ENCODE results near the gene TNRC6B.
"Not testable (repeated sequence)": the region's sequence is repeated elsewhere in the genome, so short reads cannot be mapped to it uniquely, and the experiment has no call there.

The TNRC6B gene

DNA sequence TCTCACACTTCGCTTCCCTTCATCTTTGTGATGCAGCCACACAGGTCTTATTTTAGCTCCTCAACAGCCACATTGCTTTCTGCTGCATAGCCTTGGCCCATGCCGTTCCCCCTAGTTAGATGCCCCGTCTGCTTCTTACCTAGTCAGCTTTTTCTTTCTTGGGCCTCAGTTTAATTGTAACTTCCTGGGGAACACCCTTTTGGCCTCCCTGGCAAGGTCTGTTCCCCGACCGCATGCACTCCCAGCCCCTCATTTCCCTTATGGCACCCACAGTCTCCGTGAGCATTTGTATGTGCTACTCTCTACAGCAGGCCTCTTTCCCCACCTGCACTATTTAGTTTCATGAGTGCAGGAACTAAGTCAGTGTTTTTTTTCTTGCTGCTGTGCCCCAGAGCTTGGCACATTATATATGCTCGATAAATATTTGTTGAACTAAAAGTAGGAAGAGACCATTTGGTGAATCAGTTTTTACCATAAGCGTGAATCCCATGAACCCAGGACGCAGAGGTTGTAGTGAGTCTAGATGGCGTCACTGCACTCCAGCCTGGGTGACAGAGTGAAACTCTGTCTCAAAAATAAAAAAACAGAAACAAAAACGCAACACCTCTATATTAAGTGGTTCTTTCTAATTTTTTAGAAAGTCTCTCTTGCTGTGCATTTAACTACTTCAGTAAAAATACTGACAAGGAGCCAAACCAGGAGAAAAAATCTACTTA lies 38.5 kb downstream of the TNRC6B start:
- TF ChIP-seq, protein P1, sequence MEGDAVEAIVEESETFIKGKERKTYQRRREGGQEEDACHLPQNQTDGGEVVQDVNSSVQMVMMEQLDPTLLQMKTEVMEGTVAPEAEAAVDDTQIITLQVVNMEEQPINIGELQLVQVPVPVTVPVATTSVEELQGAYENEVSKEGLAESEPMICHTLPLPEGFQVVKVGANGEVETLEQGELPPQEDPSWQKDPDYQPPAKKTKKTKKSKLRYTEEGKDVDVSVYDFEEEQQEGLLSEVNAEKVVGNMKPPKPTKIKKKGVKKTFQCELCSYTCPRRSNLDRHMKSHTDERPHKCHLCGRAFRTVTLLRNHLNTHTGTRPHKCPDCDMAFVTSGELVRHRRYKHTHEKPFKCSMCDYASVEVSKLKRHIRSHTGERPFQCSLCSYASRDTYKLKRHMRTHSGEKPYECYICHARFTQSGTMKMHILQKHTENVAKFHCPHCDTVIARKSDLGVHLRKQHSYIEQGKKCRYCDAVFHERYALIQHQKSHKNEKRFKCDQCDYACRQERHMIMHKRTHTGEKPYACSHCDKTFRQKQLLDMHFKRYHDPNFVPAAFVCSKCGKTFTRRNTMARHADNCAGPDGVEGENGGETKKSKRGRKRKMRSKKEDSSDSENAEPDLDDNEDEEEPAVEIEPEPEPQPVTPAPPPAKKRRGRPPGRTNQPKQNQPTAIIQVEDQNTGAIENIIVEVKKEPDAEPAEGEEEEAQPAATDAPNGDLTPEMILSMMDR (IDR thresholded peaks at IDR 0.05; ENCODE audit: low read depth, low read length), result no peak
- Histone ChIP-seq H3K4me3 (ENCODE audit: low read depth, low read length) (no peak overlapping the region), H3K4me1 (peaks cover 6% of the 10 kb centered on the region), H3K36me3 (no peaks in the 10 kb centered on the region), H3K27me3 (no peaks in the 10 kb centered on the region), H3K9me3 (no peaks in the 10 kb centered on the region)
- no peak for DNase-seq

DNA sequence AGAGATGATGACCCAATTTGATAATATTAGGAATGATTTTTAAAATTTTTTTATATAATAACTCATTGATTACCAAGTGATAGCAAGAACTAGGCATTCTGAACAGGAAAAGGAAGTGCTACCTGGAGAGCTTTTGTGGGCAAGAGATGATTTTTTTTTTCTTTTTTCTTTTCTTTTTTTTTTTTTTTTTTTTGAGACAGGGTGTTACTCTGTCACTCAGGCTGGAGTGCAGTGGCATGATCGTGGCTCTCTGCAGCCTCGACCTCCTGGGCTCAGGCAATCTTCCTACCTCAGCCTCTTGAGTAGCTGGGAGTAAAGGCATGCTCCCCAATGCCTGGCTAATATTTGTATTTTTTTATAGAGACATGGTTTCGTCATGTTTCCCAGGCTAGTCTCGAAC lies 40.4 kb downstream of the TNRC6B start:
- no peaks in the 10 kb centered on the region for H3K27me3 ChIP-seq
- H3K36me3 ChIP-seq, result no peaks in the 10 kb centered on the region
- TF ChIP-seq, protein P1 (IDR thresholded peaks at IDR 0.05; ENCODE audit: low read depth, low read length), result no peak
- H3K4me3 ChIP-seq (ENCODE audit: low read depth, low read length), result no peak overlapping the region
- H3K4me1 ChIP-seq, result peaks cover 3% of the 10 kb centered on the region
- no peaks in the 10 kb centered on the region for H3K9me3 ChIP-seq
- DNase-seq, result no peak

DNA sequence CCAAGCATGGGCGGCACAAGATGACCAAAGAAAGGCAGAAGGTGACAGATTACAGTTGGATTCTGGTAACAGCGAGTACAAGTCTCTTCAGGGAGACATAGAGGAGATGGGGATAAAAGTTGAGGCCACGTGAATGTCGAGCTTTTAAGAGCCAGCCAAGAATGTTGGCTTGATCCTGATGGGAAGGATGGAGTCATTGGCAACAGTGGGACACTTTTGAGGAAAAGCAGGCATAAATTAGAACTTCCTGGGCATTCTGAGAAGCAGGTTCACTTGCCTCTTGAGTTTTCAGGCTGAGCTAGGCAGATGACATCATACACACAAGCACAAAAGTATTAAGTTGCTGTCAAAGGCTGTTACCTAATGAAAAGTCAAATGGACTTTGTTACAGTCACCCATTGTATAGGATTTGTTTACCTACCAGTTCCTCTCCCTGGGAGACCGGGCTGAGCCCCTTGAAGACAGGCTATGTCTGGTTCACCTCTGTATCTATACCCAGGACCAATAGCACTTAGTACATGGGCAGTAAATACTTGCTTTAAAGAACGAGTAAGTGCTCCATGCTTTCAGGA lies 41.1 kb downstream of the TNRC6B start:
- TF ChIP-seq, protein P1 (IDR thresholded peaks at IDR 0.05; ENCODE audit: low read depth, low read length), result no peak
- no peak overlapping the region for H3K4me3 ChIP-seq (ENCODE audit: low read depth, low read length)
- no peaks in the 10 kb centered on the region for H3K36me3 ChIP-seq
- no peaks in the 10 kb centered on the region for H3K4me1 ChIP-seq
- H3K27me3 ChIP-seq, result no peaks in the 10 kb centered on the region
- no peaks in the 10 kb centered on the region for H3K9me3 ChIP-seq
- no peak for DNase-seq

DNA sequence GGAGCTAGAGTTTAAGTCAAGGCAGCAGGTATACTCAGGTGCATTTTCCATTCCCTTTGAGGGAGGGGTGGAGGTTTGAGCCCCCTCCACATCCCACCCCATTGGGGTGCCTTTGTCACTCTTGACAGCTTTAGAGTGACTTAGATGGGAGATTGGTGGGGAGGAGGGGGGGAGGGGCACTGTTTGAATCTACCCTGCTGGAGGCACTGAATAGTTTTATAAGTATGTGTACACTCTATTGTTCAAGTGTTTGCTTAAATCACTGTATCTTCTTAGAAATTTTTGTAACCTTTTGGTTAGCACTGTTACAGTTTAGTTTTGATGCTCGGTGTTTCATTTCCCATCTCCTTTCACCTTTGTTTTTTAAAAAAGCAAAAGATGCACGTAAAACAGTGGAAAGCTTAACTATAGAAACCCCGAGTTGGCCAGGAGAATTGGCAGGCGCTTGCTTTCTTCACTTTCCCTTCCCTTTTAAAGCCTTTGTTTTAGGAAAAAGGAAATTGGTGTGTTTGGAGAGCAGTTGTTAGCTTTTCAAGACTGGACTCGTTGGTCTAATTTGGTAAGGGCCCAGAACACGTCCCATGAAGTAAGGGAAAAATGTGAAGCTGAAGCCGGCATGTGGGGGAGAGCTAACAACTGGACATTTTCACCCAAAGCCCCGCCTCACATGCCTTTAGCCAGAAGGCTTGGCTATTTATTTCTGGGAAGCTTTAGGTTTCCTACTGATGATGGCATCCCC lies 42.8 kb downstream of the TNRC6B start:
- TF ChIP-seq, protein P1 (IDR thresholded peaks at IDR 0.05; ENCODE audit: low read depth, low read length), result no peak
- no peaks in the 10 kb centered on the region for H3K27me3 ChIP-seq
- no peaks in the 10 kb centered on the region for H3K4me1 ChIP-seq
- no peak for DNase-seq
- no peak overlapping the region for H3K4me3 ChIP-seq (ENCODE audit: low read depth, low read length)
- H3K9me3 ChIP-seq, result no peaks in the 10 kb centered on the region
- no peaks in the 10 kb centered on the region for H3K36me3 ChIP-seq

DNA sequence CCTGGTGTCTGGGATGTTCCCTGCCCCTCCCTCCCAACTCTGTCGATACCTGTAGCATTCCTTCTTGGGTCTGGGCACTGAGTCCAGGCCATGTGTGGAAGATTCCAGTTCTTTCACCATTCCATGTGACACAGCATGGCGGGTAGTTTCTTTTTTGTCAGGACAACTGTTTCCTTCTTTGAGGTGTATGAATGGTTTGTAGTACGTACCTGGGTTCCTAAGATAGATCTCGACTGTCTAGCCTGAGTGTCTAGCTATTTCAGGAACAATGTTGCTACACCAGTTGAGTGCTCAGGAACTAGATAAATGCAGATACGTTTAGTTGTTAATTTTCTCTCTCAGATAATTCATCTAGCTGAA lies 43.3 kb downstream of the TNRC6B start:
- H3K36me3 ChIP-seq, result no peaks in the 10 kb centered on the region
- H3K4me3 ChIP-seq (ENCODE audit: low read depth, low read length), result no peak overlapping the region
- no peaks in the 10 kb centered on the region for H3K9me3 ChIP-seq
- H3K27me3 ChIP-seq, result no peaks in the 10 kb centered on the region
- TF ChIP-seq, protein P1 (IDR thresholded peaks at IDR 0.05; ENCODE audit: low read depth, low read length), result no peak
- no peak for DNase-seq
- H3K4me1 ChIP-seq, result 0 out of 2 replicates have a peak, but pooled peaks cover 3% of the 10 kb centered on the region

DNA sequence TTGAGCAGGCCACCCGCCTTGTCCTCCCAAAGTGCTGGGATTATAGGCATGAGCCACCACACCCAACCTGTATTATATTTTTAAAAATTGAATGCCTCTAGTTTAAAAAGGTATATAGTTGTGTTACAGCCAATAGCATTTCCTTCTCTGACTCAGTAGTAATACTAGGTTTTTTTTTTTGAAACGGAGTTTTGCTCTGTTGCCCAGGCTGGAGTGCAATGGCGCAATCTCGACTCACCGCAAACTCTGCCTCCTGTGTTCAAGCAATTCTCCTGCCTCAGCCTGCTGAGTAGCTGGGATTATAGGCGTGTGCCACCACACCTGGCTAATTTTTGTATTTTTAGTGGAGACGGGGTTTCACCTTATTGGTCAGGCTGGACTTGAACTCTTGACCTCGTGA lies 45.3 kb downstream of the TNRC6B start:
- H3K27me3 ChIP-seq; DNase-seq; H3K4me3 ChIP-seq (ENCODE audit: low read depth, low read length); H3K9me3 ChIP-seq; H3K36me3 ChIP-seq; H3K4me1 ChIP-seq: not testable (repeated sequence)

Data from BE2C (cell line).